GM21619 (cell line): ENCODE measurements around the gene RPL21.
"Not testable (repeated sequence)": the region's sequence is repeated elsewhere in the genome, so short reads cannot be mapped to it uniquely, and the experiment has no call there.

ENCODE experiments used
- ATAC-seq: cut with Tn5 transposase; IDR thresholded peaks from one replicate; pipeline ENCODE4 v1.9.1; 2021; ENCODE audit not compliant: unreplicated experiment

The RPL21 gene

GRCh38 chr13:27283906-27284493, 32.6 kb downstream of the RPL21 start:
- no peak for ATAC-seq

DNA sequence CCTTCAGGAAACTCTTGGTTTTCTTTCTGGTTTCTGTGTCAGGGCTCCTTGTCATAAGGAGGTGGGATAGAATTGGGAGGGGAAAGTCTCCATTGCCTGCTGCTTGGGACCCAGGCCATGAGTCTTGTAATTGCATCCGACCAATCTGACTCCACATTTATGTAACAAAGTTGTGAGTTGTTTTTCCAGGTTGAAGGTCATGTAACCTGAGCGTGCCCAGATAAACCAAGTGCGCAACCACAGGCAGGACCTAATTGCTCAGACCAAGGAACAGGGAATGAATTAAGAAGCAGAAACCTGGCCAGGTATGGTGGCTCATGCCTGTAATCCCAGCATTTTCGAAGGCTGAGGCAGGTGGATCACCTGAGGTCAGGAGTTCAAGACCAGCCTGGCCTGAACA, 37.0 kb downstream of the RPL21 start:
- ATAC-seq, result no peak

GRCh38 chr13:27289011-27289665, 37.8 kb downstream of the RPL21 start:
- no peak for ATAC-seq

DNA sequence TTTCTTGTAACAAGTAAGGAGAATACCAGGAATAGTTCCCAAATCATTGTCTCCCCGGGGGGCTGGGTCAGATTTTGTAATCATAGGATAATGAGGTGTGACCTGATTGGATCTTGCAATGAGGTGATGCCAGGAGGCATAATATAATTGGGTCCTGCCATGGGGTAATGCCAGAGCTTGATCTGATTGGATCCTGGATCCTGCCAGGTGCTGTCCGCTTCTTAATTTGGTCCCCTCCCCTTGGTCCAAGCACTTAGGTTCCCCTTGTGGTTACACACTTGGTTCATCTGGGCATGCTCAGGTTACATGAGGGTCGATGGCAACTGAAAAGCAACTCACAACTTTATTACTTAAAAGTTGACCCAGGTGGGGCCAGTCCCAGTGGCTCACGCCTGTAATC, 39.4 kb downstream of the RPL21 start:
- ATAC-seq, result no peak

GRCh38 chr13:27291967-27292366, 40.6 kb downstream of the RPL21 start:
- ATAC-seq, result not testable (repeated sequence)

- ATAC-seq, result no peak
These were observed 41.8 kb downstream of the RPL21 start for GRCh38 chr13:27293076-27293691.

- ATAC-seq, result no peak
These were observed 42.6 kb downstream of the RPL21 start for GRCh38 chr13:27293873-27294515.

GRCh38 chr13:27295096-27295495, 43.7 kb downstream of the RPL21 start:
- no peak for ATAC-seq

DNA sequence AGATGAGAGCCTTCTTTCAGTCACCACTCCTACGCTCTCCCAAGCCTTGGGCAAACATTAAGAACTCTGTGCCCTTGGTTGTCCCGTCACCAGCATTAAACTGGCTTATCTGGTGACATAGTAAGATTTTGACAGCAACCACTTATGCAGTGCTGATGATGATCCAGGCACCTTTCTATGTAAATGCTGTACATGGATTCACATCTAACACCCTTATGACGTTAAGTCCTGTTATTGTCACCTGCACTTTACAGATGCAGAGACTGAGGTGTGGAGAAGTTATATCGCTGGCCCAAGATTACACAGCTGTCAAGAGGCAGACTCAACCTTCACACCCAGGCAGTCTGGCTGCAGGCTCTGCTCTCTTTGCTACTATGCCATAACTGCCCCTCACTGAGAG, 44.3 kb downstream of the RPL21 start:
- ATAC-seq, result no peak

DNA sequence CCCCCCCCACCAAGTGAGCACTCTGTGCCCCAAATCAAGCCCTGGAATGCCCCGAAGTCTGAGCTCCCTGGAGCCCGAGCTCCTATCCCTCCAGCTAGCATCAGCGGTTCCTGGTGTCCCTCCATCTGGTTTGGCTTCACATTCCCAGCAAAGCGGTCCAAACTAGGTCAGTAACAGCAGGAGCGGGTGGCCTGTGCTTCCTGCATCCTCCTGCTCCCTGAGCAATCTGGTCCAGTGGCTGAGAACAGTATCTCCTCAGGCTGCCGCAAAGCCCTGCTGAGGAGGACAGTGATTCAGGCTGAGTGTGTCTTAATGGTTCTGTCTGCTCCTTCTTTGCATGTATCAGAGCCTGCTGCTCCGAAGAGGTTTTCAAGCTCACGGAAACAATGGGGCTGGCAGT, 45.1 kb downstream of the RPL21 start:
- no peak for ATAC-seq

- ATAC-seq, result no peak
These were observed 47.5 kb downstream of the RPL21 start for GRCh38 chr13:27298849-27299248.

GRCh38 chr13:27300406-27300805, 49.0 kb downstream of the RPL21 start:
- not testable (repeated sequence) for ATAC-seq

- ATAC-seq, result no peak
These were observed 49.7 kb downstream of the RPL21 start for GRCh38 chr13:27300941-27301586.

DNA sequence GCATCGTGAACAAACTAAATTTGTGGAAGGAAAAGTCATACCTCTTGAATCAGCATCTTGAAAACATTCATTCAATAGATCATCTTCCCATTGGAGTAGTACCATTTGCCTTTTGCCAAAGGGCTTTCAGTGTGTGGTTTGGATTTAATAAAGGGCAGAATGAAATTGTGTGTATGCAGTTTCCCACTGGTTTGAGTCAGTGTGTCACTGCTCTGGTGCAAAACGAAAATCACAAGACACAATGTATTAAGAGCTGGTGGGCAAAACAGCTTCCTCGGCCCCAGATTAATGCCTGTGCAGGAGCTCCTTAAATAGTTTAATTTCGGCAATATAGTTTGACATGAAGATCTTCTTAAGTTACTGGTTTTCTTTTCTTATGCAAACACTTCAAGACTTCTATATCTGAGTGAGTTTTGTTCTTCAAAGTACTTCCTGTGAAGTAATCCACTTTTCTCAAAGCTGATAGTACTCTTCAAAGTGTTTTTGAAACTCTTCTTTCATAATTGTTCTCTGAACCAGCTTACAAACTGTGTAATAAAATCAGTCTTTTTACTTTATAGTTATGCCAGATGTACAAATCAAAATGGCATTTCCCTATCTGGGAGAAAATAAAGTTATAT, 51.4 kb downstream of the RPL21 start:
- ATAC-seq, result no peak

DNA sequence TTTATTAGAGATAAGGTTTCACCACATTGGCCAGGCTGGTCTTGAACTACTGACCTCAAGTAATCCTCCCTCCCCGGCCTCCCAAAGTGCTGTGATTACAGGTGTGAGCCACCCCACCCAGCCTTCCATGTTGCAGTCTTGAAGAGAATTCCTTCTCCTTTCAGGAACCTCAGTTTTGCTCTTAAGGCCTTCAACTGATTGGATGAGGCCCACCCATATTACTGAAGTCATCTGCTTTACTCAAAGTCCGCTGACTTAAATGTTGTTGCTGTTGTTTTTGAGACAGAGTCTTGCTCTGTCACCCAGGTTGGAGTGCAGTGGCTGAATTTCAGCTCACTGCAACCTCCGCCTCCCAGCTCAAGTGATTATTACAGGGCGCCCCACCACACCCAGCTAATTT, 52.7 kb downstream of the RPL21 start:
- no peak for ATAC-seq

DNA sequence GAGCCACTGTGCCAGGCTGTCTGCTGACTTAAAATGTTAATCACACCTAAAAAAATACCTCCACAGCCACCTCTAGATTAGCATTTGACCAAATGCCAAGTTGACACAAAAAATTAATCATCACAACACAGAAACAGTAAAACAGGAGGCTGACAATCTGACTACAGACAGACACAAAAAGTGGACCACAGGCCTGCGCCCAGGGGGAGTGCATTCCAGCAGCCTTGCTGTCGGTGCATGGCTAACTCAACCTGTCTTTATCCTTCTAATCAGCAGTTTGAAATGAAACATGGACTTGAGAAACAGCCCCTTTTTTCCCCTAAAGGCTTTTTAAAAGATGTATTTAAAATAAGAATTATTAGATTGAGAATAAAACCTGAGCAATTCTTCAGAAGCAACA, 53.3 kb downstream of the RPL21 start:
- no peak for ATAC-seq
